Epithelial cell of proximal tubule (primary cell): ENCODE data around the gene COA8. TPM values are rescaled to one million over a fixed set of nuclear protein-coding genes. Genes with fewer than 3 reads are reported as not detected.
"Not testable (repeated sequence)": the region's sequence is repeated elsewhere in the genome, so short reads cannot be mapped to it uniquely, and the experiment has no call there.

Experiments
- DNase-seq: peaks from one replicate; pipeline ENCODE4 v3.0.0-alpha.2; 2011; ENCODE audit warnings: low read depth
- H3K4me3 ChIP-seq: 2 replicates; pipeline ENCODE4 v1.5.1; 2011; ENCODE audit warnings: low read depth, mild to moderate bottlenecking, low read length
- total RNA-seq: library from RNA; depleted of rRNA; stranded (reverse); fragments of >200 nt; gene quantifications from 2 replicates; pipeline ENCODE4 v1.2.3, GENCODE V29; 2015
- TF ChIP-seq, protein P1 (sequence below): conservative IDR thresholded peaks from 2 replicates; pipeline ENCODE4 v1.5.1; 2012; ENCODE audit warnings: low read depth, mild to moderate bottlenecking, low read length

COA8 gene
- total RNA-seq, 1 donor from 2014 or later, result 29.0 TPM

DNA sequence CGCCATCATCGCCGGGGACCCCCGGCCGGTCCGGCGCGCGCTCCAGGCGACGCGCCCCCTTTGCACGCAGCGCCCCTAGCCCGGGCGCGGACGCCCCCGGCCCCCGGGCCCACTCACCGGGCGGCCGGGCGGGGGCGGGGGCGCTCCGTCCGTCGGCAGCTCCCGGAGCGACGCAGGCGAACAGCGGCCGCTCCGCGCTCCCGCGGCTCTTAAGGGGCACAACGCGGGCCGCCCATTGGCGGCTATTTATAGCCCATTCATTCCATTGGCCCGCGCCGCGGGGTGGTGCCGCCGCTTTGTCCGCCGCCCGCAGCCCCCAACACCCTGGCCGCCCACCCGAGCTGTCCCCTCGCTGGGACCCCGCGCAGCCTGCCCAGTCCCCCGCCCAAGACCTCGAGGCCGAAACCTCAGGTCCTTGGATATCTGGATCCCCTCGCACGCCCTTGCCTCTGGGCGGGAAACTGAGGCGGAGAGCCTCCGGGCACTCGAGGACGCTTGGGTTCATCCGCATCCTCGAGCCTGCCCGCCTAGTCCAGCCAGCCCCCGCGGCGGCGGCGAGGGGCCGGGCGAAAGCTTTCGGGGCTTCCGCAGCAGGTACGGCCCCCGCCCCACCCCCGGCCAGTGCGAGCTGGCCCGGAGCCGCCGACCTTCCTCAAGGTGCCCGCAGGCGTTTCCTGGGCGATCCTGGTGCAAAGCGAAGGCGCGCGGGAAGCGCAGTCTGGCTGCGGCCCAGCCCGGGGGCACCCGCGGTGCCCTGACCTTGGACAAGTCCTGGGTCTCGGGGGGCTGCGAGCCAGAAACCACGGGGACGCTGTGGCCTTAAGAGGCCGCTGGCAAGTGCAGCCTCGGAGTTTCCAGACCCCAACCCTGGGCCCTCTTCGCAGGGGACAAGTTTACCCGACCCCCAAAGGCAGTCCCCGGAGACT, 39.8 kb upstream of the COA8 start, which contains the start of gene CKB:
Gene CKB, minus strand, starts transcription at position 182 of the 926 bp plus-strand sequence. CDS start 337 bp downstream, outside the sequence.
- no peak for DNase-seq
- TF ChIP-seq, protein P1, sequence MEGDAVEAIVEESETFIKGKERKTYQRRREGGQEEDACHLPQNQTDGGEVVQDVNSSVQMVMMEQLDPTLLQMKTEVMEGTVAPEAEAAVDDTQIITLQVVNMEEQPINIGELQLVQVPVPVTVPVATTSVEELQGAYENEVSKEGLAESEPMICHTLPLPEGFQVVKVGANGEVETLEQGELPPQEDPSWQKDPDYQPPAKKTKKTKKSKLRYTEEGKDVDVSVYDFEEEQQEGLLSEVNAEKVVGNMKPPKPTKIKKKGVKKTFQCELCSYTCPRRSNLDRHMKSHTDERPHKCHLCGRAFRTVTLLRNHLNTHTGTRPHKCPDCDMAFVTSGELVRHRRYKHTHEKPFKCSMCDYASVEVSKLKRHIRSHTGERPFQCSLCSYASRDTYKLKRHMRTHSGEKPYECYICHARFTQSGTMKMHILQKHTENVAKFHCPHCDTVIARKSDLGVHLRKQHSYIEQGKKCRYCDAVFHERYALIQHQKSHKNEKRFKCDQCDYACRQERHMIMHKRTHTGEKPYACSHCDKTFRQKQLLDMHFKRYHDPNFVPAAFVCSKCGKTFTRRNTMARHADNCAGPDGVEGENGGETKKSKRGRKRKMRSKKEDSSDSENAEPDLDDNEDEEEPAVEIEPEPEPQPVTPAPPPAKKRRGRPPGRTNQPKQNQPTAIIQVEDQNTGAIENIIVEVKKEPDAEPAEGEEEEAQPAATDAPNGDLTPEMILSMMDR, result no peak
- peak within 1 kb of the TSS; percentile 72 for H3K4me3 ChIP-seq

DNA sequence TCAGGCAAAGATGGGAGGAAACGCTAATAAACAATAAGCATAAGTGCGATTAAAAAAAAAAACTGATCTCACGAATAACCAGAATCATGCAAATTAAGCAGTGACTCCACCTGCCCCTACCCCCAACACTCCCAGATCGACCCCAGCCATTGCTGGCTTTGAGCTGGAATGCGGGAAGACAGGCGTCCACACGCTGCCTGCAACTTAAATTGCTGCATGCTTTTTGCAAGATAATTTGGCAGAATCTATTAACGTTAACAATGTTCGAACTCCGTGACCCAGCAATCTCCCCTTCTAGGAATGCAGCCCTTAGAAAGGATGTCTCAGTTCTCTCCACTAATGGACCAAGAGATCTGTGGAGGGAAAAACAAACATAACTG, 39.2 kb upstream of the COA8 start:
- H3K4me3 ChIP-seq, result no peak overlapping the region
- TF ChIP-seq, protein P1, result no peak
- no peak for DNase-seq

- no peak for DNase-seq
- no peak overlapping the region for H3K4me3 ChIP-seq
- TF ChIP-seq, protein P1, result no peak
Observed at GRCh38 chr14:103524002-103524935, 38.5 kb upstream of the COA8 start.

DNA sequence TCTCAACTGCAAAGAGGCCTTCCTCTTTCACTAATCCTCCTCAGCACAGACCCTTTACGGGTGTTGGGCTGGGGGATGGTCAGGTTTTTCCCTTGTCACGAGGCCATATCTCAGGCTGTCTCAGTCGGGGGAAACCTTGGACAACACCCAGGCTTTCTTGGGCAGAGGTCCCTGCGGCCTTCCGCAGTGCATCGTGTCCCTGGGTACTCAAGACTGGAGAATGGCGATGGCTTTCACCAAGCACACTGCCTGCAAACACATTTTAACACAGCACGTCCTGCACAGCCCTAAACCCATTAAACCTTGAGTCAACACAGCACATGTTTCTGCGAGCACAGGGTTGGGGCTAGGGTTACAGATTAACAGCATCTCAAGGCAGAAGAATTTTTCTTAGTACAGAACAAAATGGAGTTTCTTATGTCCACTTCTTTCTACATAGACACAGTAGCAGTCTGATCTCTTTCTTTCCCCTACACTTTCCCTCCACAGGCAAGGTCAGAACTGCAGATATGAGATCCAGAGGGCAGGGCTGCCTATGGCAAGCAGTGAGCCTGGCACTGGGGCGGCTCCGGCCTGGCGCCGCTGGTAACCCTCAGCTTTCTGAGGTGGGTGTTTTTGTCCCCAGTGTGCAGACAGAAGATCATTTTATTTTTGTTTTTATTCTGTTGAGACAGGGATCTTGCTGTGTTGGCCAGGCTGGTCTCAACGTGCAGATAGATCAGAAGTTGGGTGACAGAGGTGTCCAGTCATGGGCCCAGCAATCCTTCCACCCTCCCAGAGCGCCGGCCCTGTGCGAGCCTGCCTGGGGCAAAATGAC, 37.1 kb upstream of the COA8 start:
- H3K4me3 ChIP-seq, result not testable (repeated sequence)

DNA sequence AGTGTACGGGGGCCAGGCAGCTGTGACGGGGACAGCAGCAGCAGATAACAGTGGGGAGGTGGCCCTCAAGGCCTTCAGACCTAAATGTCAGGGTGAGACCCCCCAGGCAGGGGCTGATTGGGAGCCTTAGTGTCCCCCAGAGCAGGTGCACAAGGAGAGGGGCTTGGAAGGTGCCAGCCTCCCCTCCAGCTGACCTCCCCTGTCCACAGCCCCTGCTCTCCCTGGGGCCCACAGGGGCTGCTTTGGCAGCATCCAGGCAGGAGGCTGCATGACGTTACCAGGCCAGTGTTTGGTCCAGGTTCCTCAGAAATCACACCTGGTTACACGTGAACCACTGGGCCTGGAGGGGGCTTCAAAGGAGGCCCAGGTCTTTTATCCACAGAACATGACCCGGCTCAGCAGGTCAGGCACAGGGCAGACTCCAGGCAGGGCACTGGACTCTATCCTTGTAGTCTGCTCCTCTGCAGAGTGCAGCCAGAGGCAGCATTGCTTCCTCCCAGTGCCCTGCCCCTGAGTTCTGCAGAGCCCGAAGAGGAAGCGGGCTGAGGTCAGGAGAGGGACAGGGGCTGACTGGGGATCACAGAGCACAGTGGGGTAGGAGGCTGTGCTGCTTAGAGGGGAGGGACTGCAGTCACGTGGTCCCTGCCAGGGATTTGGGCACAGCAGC, 36.4 kb upstream of the COA8 start:
- H3K4me3 ChIP-seq, result no peak overlapping the region
- DNase-seq, result no peak
- TF ChIP-seq, protein P1, result no peak

More for the DNA sequence above, 37.1 kb upstream of the COA8 start:
- not testable (repeated sequence) for DNase-seq

DNA sequence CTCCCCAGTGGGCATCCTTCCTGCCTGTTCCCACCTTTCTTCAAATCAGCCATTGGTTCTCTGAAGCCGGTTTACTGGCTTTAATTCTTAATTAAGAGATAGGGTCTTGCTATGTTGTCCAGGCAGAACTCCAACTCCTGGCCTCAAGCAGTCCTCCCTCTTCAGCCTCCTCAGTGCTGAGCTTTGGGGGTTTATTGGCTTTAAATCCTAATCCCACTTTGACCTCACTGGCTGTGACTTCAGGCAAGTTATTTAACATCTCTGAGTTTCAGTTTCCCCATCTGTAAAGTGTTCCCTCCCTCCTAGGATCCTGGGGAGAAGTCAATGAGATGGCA, 35.9 kb upstream of the COA8 start:
- DNase-seq, result no peak
- TF ChIP-seq, protein P1, result no peak
- no peak overlapping the region for H3K4me3 ChIP-seq
